AG10803 (cell line): ENCODE measurements around the gene TMEM212.
A peak's percentile ranks its signal among the peaks of the same experiment; 100 is the strongest.

Source experiments
- DNase-seq: peaks from one replicate; pipeline ENCODE4 v3.0.0; 2010; ENCODE audit warnings: low read depth
- H3K4me3 ChIP-seq: 2 replicates; pipeline ENCODE4 v1.5.1; 2011; ENCODE audit warnings: mild to moderate bottlenecking, low read length, control low read depth
- CTCF ChIP-seq: conservative IDR thresholded peaks from 2 replicates; pipeline ENCODE4 v1.5.1; 2011; ENCODE audit warnings: mild to moderate bottlenecking, low read length, control low read depth, inconsistent platforms

TMEM212 gene

GRCh38 chr3:171802590-171802956, 40.6 kb upstream of the TMEM212 start:
- DNase-seq: no peak
- H3K4me3 ChIP-seq: no peak overlapping the region
- no peak for TF ChIP-seq CTCF

DNA sequence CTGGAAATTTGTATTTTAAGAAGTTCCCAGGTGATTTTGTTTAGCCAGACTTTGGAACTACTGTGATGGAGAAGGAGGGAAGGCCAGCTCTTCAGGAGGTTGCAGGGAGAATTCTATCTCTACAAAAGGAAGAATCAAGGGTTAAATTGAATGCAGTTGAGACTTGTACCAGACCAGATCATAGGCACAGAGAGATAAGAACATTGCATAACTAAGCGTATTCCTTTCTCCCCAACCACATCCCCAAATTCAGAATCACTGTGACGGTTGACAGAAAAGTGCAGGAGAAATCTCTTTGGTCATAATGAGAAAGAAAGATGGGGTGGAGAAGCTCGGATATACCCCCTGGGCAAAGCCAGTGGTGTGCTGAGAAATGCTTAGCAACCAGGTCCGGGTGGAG, 40.1 kb upstream of the TMEM212 start:
- no peak overlapping the region for H3K4me3 ChIP-seq
- TF ChIP-seq CTCF: no peak
- DNase-seq: no peak

GRCh38 chr3:171804618-171805389, 38.3 kb upstream of the TMEM212 start:
- no peak overlapping the region for H3K4me3 ChIP-seq
- TF ChIP-seq CTCF: no peak
- peak; percentile 61 for DNase-seq

DNA sequence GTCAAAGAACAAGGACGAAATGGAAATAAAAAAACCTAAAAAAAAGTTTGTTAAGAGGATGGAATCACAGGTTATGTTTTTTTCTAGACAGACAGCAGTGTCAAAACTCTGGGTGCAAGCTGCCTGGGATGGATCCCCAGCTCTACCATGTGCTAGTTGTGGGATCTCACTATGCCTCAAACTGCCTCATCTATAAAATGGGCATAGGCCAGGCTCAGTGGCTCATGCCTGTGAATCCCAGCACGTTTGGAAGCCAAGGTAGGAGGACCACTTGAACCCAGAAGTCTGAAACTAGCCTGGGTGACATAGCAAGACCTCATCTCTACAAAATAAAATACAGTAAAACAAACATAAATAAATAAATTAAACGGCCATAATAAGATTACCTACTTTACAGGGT, 37.5 kb upstream of the TMEM212 start:
- no peak for TF ChIP-seq CTCF
- no peak for DNase-seq
- H3K4me3 ChIP-seq: no peak overlapping the region

GRCh38 chr3:171806200-171807128, 36.7 kb upstream of the TMEM212 start:
- no peak overlapping the region for H3K4me3 ChIP-seq
- TF ChIP-seq CTCF: no peak
- DNase-seq: peak; percentile 98

DNA sequence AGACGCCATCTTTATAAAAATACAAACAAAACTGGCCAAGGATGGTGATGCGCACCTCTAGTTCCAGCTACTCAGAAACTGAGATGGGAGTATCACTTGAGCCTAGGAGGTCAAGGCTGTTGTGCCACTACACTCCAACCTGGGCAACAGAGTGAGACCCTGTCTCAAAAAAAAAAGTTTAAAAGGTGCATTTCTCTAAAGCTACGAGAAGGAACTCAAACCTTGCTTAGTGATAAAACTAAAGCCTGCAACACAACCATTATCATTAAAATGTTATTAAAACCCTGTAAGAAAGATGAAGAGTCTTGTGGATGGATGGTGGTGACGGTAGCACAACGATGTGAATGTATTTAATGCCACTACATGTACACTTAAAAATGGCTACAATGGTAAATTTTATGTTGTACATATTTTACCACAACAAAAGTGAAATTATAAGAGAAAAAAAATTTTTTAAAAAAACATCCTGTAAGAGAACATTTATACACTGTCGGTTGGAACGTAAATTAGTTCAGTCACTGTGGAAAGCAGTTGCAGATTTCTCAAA, 35.9 kb upstream of the TMEM212 start:
- TF ChIP-seq CTCF: no peak
- H3K4me3 ChIP-seq: no peak overlapping the region
- DNase-seq: no peak
